GM19455 (cell line): ENCODE measurements around the gene CACNA1C.
"Not testable (repeated sequence)": the region's sequence is repeated elsewhere in the genome, so short reads cannot be mapped to it uniquely, and the experiment has no call there.

ENCODE experiments used
- ATAC-seq: cut with Tn5 transposase; IDR thresholded peaks from one replicate; pipeline ENCODE4 v1.9.1; 2021; ENCODE audit not compliant: unreplicated experiment

CACNA1C gene

GRCh38 chr12:2463719-2464118, 410.9 kb downstream of the CACNA1C start:
- ATAC-seq, result no peak

- no peak for ATAC-seq
Observed at GRCh38 chr12:2465681-2466080, 412.9 kb downstream of the CACNA1C start.

GRCh38 chr12:2466211-2466610, 413.4 kb downstream of the CACNA1C start:
- ATAC-seq, result no peak

- no peak for ATAC-seq
Observed at GRCh38 chr12:2467447-2468195, 414.8 kb downstream of the CACNA1C start.

GRCh38 chr12:2475984-2476383, 423.2 kb downstream of the CACNA1C start:
- ATAC-seq, result no peak

- ATAC-seq, result no peak
Observed at GRCh38 chr12:2477009-2477766, 424.4 kb downstream of the CACNA1C start.

GRCh38 chr12:2479851-2480535, 427.2 kb downstream of the CACNA1C start:
- ATAC-seq, result no peak

- no peak for ATAC-seq
Observed at GRCh38 chr12:2481346-2481745, 428.6 kb downstream of the CACNA1C start.

- ATAC-seq, result no peak
Observed at GRCh38 chr12:2481951-2482350, 429.2 kb downstream of the CACNA1C start.

GRCh38 chr12:2482938-2483660, 430.3 kb downstream of the CACNA1C start:
- ATAC-seq, result no peak

- no peak for ATAC-seq
Observed at GRCh38 chr12:2483713-2484112, 430.9 kb downstream of the CACNA1C start.

- no peak for ATAC-seq
Observed at GRCh38 chr12:2484141-2484776, 431.5 kb downstream of the CACNA1C start.

GRCh38 chr12:2485681-2486080, 432.9 kb downstream of the CACNA1C start:
- no peak for ATAC-seq

- no peak for ATAC-seq
Observed at GRCh38 chr12:2486796-2487195, 434.0 kb downstream of the CACNA1C start.

- ATAC-seq, result no peak
Observed at GRCh38 chr12:2487278-2487677, 434.5 kb downstream of the CACNA1C start.

GRCh38 chr12:2488131-2488530, 435.3 kb downstream of the CACNA1C start:
- ATAC-seq, result no peak

- ATAC-seq, result no peak
Observed at GRCh38 chr12:2488596-2488995, 435.8 kb downstream of the CACNA1C start.

GRCh38 chr12:2489275-2489674, 436.5 kb downstream of the CACNA1C start:
- no peak for ATAC-seq

- ATAC-seq, result no peak
Observed at GRCh38 chr12:2490831-2491230, 438.0 kb downstream of the CACNA1C start.

GRCh38 chr12:2491349-2491748, 438.6 kb downstream of the CACNA1C start:
- ATAC-seq, result not testable (repeated sequence)

GRCh38 chr12:2492236-2492635, 439.4 kb downstream of the CACNA1C start:
- ATAC-seq, result no peak
